ENCODE measurements around the gene CNPY1.
"Not testable (repeated sequence)": the region's sequence is repeated elsewhere in the genome, so short reads cannot be mapped to it uniquely, and the experiment has no call there.

- TF ChIP-seq, protein P1, sequence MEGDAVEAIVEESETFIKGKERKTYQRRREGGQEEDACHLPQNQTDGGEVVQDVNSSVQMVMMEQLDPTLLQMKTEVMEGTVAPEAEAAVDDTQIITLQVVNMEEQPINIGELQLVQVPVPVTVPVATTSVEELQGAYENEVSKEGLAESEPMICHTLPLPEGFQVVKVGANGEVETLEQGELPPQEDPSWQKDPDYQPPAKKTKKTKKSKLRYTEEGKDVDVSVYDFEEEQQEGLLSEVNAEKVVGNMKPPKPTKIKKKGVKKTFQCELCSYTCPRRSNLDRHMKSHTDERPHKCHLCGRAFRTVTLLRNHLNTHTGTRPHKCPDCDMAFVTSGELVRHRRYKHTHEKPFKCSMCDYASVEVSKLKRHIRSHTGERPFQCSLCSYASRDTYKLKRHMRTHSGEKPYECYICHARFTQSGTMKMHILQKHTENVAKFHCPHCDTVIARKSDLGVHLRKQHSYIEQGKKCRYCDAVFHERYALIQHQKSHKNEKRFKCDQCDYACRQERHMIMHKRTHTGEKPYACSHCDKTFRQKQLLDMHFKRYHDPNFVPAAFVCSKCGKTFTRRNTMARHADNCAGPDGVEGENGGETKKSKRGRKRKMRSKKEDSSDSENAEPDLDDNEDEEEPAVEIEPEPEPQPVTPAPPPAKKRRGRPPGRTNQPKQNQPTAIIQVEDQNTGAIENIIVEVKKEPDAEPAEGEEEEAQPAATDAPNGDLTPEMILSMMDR (IDR thresholded peaks at IDR 0.05; ENCODE audit: poor library complexity, severe bottlenecking) = not testable (repeated sequence)
- TF ChIP-seq POLR2AphosphoS5 (IDR thresholded peaks at IDR 0.05); EZH2 (IDR thresholded peaks at IDR 0.05; ENCODE audit: borderline replicate concordance, insufficient read depth, low read length, poor library complexity, severe bottlenecking); EP300 (conservative IDR thresholded peaks at IDR 0.05; ENCODE audit: poor library complexity, severe bottlenecking); RAD21 (conservative IDR thresholded peaks at IDR 0.05): not testable (repeated sequence)
- TF ChIP-seq, protein P2, sequence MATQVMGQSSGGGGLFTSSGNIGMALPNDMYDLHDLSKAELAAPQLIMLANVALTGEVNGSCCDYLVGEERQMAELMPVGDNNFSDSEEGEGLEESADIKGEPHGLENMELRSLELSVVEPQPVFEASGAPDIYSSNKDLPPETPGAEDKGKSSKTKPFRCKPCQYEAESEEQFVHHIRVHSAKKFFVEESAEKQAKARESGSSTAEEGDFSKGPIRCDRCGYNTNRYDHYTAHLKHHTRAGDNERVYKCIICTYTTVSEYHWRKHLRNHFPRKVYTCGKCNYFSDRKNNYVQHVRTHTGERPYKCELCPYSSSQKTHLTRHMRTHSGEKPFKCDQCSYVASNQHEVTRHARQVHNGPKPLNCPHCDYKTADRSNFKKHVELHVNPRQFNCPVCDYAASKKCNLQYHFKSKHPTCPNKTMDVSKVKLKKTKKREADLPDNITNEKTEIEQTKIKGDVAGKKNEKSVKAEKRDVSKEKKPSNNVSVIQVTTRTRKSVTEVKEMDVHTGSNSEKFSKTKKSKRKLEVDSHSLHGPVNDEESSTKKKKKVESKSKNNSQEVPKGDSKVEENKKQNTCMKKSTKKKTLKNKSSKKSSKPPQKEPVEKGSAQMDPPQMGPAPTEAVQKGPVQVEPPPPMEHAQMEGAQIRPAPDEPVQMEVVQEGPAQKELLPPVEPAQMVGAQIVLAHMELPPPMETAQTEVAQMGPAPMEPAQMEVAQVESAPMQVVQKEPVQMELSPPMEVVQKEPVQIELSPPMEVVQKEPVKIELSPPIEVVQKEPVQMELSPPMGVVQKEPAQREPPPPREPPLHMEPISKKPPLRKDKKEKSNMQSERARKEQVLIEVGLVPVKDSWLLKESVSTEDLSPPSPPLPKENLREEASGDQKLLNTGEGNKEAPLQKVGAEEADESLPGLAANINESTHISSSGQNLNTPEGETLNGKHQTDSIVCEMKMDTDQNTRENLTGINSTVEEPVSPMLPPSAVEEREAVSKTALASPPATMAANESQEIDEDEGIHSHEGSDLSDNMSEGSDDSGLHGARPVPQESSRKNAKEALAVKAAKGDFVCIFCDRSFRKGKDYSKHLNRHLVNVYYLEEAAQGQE (IDR thresholded peaks at IDR 0.05; ENCODE audit: borderline replicate concordance) = not testable (repeated sequence)
Measured at GRCh38 chr7:155546449-155546848, at the start of gene CNPY1.
